Fibroblast of skin of abdomen (primary cell): ENCODE results near the gene MPO.

Experiments used
- DNase-seq: peaks from one replicate; pipeline ENCODE4 v3.0.0-alpha.2; 2013

MPO gene

GRCh38 chr17:58319173-58320162 is 38.7 kb upstream of the MPO start:
- DNase-seq = no peak

- no peak for DNase-seq
These were observed 38.0 kb upstream of the MPO start for GRCh38 chr17:58318627-58319172.

DNA sequence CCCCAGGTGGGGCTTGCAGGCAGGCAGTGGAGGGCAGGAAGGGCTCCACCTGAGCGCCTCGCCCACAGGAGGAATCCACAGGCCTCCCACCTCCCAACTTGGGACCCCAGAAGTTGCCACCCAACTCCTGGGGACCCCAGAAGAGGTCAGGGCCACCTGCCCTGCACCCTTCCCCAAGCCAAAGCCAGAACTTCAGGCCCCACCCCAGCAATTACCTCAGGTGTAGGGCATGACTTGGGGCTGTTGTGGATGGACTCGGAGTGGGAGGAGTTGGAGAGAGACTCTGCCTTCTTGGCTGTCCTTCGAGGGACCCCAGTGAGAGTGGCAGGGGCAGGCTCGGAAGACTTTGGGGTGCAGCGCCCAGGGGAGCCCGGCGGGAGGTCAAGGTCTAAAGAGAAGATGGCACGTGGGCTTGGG is 37.3 kb upstream of the MPO start:
- no peak for DNase-seq

DNA sequence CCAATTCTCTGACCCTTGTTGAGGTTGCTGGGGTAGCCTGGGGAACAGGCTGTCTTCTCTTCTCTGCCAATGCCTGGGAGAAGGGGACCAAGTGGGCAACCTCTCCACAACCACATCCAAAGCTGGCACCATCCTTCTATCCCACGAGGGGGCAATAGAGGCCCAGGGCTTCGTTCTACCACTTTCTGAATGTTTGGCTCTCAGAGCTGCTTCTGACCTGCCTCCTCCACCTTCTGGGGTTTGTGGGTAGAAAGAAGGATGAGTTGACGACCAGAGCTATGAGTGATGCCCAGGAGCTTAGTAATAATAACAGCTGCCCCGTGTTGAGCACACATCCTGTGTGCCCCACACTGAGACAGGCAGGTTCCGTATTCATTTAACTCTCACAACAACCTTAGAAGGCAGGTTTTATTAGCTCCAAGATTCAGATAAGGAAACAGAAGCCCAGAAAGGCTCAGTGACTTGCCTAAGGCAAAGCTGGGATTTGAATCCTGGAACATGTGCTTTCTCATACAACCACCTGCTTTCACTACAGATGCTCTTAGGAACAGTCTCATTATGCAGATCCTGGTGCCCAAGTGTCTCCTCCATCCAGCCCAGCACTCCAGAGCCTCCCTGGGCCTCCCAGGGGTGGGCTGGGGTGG is 36.8 kb upstream of the MPO start:
- DNase-seq = peak; percentile 69

DNA sequence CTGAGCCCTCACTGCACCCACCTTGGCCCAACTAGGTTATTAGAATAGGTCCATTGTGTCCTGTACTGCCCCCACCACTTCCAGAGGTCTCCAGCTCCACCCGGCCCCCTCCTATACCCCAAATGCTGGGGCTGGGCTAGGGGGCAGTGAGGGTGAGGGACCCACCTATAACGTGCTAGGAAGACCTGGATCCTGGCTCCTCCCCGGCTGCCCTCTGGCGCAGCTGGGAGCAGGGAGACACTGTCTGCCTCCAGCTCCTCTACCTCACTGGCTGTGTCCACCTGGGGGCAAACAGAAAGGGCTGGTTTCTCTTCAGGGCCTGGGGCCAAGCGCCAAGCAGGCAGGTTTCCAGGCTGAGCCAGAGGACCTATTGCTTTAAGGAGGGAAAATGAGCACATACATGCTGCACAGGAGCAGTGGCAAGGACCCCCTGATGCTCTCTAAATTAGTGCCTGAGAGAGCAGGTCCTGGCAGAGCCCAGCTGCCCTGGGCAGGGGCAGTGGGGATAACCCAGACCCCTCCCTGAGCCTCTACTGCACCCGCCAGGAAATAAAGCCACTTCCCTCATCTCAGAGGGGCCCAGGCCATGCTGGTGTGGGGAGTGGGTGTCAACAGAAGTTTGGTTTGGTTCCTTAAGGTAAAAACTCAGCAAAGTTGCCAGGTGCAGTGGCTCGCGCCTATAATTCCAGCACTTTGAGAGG is 35.7 kb upstream of the MPO start:
- DNase-seq = no peak

GRCh38 chr17:58315750-58316149 is 35.0 kb upstream of the MPO start:
- no peak for DNase-seq

DNA sequence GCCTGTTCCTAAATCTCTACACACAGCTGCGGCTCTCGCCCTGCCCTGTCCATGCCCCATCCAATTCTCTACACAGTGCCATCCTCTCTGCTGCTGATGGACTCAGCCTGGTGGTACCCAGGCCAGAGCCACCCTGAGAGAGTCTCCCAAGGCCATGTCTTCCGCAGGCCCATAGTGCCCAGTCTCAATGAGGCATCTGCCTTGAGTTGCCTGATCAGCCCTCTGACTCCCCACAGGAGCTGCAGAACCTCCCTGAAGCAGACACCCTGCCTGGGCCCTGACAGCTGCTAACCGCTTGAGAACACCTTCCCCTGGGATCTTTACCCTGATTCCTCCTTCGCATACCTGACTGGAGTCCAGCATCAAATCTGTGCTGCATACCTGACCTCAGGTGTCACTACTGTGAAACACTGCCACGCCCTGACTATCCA is 34.6 kb upstream of the MPO start:
- DNase-seq = no peak

GRCh38 chr17:58314706-58315015 is 33.9 kb upstream of the MPO start:
- DNase-seq = no peak

DNA sequence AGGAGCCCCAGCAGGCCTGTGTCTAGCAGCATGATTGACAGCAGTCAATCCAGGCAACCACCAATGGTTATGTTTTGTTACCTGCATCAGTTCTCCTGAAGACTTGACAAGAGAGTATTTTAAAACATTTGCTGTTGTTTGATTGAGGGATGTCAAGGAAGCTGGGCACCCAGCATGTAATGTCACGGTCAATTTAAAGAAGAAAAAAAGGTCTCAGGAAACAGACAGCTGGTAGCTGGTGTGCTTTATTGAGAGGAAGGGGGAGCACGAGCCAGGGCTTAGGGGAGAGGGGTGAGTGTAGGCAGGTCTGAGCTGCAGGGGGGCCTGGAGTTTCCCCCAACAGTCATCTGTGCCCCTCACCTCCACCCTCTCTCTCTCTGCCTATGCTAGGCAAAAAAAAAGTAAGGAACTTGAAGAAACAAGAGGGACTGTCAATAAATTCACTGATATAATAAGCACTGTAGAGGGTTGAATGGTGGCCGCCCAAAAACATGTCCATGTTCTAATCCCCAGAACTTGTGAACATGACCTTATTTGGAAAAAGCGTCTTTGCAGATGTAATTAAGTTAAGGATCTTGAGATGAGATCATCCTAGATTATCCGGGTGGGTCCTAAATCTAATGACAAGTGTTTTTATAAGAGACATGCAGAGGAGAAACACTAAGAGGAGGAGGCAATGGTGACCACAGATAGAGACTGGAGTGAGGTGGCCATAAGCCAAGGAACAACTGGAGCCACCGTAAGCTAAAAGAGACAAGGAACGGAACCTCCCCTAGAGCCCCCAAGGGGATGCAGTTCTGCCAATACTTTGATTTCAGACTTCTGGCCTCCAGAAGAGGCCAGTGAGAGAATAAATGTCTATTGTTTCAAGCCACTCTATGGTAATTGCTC is 33.3 kb upstream of the MPO start:
- no peak for DNase-seq

DNA sequence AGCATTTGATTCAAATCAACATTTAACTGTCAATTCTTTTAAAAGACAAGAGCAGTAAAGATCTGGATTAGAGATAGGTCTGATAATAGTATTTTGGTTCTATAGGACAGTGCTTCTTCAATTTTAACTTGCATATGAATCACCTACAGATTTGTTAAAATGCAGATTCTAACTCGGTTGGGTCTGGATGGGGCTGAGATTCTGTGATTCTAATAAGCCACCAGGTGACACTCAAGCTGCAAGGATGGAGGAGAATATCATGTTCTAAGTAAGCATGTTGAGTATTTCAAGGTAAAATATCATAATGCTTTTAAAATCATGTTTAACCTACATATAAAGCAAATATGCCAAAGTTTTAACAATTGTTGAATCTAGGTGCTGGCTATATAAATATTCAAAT is 32.1 kb upstream of the MPO start:
- no peak for DNase-seq

- no peak for DNase-seq
These were observed 31.4 kb upstream of the MPO start for GRCh38 chr17:58312021-58312630.

DNA sequence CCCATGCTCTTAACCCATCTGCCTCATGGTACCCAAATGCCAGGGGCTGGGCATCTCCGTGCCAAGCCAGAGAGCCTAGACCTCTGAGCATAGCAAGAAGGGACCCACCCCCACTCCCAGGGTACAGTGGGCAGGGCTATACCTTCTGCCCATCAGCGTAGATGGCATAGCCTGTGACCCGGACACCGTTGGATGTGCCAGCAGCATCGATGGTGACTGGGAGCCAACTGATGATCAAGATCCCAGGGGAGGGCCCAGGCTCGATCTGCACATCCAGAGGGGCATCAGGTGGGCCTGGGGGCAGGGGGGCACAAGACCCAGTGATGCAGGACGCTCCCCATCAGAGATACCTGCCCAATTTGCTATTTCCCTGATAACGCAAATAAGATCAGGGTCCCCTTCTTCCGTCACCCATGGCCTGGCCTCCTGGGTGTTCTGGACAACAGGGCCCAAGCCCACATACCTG is 30.7 kb upstream of the MPO start:
- no peak for DNase-seq

GRCh38 chr17:58310511-58311428 is 30.0 kb upstream of the MPO start:
- DNase-seq = no peak

DNA sequence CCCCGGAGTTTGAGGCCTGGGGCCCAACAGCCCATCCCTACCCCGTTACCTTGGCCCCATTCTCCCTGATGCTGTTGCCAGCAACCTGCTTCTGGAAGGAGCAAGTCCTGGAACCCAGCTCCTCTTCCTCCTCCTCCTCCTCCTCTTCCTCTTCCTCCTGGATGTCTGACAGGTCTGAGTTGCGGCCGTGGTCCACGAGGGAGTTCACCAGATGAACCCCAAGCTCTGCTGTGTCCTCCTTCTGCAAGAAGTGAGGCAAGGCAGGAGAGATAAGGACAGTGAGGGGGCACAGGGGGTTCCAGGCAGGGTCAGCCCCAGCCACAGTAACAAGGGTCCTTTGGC is 29.2 kb upstream of the MPO start:
- no peak for DNase-seq

GRCh38 chr17:58308985-58309917 is 28.5 kb upstream of the MPO start:
- no peak for DNase-seq

GRCh38 chr17:58308173-58308984 is 27.6 kb upstream of the MPO start:
- DNase-seq = no peak

GRCh38 chr17:58307468-58308172 is 26.9 kb upstream of the MPO start:
- no peak for DNase-seq
